Activated CD4-positive, alpha-beta T cell treated with anti-CD3 and anti-CD28 coated beads, Interleukin-2, Interleukin-4, amounts not matched to agents 100 ng/mL and 50 ng/mL, durations not matched to agents 16 hours and 8 hours (primary cell): ENCODE results near the gene AKR1C3.
"Not testable (repeated sequence)": the region's sequence is repeated elsewhere in the genome, so short reads cannot be mapped to it uniquely, and the experiment has no call there.

ENCODE experiments used
- DNase-seq: peaks from one replicate; pipeline ENCODE4 v3.0.0-alpha.2; 2020; ENCODE audit warnings: low spot score

The AKR1C3 gene

DNA sequence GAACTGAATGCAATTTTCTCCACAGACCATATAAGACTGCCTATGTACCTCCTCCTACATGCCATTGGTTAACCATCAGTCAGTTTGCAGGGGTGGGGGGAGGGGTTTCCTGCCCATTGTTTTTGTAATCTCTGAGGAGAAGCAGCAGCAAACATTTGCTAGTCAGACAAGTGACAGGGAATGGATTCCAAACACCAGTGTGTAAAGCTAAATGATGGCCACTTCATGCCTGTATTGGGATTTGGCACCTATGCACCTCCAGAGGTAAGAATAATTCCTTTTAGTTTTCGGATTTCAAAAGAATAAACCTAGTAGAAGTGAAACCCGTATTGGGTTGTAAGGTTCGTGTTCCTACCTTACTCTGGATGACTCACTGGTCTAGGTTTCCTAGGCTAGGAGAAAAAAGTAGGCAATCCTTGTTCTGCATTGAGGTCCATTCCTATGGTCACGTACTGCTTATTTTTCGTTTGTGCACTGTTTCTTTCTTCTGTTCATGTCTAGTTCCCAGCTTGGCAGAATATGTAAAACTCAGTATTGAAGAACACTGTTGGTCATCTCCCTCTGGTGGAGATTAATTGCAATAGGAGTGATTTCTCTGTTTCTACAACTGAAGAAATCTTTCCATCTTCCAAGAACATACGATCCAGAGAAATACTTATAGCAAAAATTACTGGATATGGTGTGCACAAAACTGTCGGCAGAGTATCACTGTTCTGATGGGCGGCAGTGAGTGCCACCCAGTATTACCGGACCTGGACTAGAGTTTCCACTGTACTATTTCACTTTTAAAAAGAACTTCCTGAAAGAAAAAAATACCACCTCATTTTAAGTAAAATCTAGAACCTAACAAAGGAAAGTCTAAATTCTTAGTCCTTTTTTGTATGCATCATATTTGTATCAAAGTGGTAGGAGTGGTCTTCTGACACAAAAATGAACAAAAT is at the start of gene AKR1C3:
TSS of gene AKR1C3 (plus strand) at position 150 of the 941 bp plus-strand sequence. CDS start at position 181, 31 bp downstream.
- DNase-seq = peak; percentile 11

DNA sequence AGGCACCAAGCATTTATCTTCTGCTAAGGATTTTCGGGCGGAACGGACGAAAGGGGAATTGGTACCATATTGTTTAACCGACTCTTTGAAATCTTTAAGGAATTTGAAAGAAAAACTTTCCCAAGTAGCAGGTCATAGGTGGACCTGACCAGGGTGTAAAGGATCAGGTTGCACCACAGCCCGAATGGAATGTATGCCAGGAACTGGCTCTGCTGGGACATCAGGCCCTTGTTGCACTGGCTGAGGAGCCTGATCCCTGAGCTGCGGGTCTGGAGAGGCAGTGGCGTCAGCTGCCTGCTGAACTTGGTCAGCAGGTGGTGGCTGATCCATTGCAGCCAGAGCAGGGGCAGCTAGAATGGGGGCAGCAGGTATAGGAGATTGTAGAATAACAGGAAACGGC is 49.1 kb upstream of the AKR1C3 start:
- no peak for DNase-seq

DNA sequence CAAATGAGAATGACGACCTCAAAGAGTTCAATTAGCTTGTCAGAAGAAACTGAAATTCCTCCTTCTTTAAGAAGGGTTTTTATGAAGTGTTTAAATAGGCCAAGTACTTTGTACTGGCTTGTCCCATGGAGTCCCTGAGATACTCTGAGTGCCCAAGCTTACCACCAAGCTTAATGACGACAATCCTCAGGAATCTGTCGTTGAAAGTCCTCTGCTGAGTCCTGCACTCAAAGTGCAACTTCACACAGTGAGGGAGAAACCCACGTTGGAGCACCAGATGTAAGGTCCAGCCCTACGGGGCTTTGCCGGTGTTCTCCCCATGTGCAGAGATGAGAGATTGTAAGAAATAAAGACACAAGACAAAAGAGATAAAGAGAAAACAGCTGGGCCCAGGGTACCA is 47.8 kb upstream of the AKR1C3 start:
- no peak for DNase-seq

DNA sequence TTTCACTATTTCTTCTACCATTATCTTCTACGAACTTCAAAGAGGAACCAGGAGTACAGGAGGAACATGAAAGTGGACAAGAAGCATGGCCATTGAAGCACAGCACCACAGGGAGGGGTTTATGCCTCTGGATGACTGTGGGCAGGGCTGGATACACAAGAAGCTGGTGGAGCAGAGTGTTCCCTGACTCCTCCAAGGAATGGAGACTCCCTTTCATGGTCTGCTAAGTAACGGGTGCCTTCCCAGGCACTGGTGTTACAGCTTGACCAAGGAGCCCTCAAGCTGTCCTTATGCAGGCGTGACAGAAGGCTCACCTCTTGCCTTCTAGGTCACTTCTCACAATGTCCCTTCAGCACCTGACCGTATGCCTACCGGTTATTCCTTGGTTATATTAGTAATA is 47.2 kb upstream of the AKR1C3 start:
- not testable (repeated sequence) for DNase-seq

DNA sequence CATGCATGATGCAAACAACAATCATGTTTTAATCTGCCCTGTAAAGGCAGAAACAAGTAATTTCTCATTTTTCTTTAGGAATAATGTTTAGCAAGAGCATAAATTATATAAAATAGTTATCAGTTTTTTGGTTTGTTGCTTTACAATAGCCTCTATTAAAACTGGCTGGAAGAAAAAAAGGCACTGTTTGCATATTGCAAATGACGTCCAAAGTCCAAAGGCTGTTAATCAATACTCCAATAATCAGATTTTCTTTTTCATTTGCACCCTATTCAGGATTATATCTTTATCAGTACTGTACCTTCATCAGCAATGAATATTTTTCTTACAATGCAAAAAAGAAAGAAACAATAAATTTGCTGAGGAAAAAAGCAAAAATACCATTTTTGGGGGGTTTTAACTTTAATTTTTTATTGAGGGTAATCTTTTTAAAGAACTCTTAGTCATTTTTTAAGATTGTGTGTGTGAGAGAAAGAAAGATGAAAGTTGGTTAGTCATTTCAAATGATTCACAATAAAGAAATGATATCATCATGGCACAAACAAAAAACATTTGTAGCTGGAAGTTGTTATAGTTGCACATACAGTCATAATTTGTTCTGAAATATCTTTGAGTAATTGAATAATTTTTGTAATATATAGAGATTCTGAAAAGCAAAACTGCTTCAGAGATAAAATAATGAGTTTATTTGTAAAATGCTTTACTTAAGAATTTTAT is 46.1 kb upstream of the AKR1C3 start:
- DNase-seq = peak; percentile 9

DNA sequence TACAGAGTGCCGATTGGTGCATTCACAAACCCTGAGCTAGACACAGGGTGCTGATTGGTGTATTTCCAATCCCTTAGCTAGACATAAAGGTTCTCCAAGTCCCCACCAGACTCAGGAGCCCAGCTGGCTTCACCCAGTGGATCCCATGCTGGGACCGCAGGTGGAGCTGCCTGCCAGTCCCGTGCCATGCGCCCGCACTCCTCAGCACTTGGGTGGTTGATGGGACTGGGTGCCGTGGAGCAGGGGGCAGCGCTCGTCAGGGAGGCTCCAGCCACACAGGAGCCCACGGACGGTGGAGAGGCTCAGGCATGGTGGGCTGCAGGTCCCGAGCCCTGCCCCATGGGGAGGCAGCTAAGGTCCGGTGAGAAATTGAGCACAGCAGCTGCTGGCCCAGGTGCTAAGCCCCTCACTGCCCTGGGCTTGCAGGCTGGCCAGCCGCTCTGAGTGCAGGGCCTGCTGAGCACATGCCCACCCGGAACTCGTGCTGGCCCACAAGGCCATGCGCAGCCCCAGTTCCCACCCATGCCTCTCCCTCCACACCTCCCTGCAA is 41.2 kb upstream of the AKR1C3 start:
- not testable (repeated sequence) for DNase-seq

DNA sequence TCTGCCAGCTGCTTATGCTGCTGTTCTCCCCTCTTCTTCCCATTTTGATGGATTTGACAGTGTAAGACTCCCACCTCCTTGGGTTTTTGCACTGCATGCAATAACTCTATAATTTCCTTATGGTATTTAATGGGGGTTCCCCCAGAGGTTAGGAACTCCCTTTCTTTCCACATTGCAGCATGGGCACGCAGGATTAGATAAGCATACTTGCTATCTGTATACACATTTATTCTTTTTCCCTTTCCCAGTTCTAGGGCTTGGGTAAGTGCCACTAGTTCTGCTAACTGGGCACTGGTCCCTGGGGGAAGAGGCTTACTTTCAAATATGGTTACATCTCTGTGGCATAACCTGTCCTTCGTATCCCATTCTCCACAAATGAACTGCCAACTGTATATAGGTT is 39.4 kb upstream of the AKR1C3 start:
- not testable (repeated sequence) for DNase-seq

DNA sequence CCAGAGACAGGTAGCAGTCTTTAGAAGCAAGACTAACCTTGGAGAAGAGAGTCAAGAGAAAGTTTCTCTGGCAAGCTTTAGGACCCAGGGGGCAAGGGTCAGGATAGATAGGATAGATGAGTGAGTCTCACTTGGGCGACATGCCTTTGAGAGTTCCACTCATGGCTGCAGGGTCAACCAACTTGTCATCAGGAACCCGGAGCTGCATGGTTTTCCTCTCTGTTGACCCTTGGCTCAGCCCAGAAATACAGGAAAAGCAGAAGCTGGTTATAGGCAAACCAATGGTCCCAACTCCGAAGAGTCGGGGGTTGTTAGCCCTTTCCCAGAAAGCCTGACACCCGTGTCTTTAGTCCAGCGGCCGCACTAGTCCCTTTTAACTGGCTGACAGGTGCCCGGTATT is 34.9 kb upstream of the AKR1C3 start:
- not testable (repeated sequence) for DNase-seq

DNA sequence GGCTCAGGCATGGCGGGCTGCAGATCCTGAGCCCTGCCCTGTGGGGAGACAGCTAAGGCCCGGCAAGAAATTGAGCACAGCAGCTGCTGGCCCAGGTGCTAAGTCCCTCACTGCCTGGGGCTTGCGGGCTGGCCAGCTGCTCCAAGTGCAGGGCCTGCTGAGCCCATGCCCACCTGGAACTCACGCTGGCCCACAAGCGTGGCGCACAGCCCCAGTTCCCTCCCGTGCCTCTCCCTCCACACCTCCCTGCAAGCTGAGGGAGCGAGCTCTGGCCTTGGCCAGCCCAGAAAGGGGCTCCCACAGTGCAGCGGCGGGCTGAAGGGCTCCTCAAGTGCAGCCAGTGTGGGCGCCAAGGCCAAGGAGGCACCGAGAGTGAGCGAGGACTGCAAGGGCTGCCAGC is 33.4 kb upstream of the AKR1C3 start:
- DNase-seq = not testable (repeated sequence)

DNA sequence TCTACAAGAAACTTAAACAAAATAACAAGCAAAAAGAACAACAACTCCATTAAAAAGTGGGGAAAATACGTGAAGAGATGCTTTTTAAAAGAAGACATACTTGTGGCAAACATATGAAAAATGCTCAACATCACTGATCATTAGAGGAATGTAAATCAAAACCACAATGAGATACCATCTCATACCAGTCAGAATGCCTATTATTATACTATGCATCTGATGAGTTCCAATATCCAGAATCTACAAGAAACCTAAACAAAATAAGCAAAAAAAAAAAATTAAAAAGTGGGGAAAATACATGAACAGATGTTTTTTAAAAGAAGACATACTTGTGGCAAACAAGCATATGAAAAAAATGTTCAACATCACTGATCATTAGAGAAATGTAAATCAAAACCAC is 29.6 kb upstream of the AKR1C3 start:
- DNase-seq = no peak

DNA sequence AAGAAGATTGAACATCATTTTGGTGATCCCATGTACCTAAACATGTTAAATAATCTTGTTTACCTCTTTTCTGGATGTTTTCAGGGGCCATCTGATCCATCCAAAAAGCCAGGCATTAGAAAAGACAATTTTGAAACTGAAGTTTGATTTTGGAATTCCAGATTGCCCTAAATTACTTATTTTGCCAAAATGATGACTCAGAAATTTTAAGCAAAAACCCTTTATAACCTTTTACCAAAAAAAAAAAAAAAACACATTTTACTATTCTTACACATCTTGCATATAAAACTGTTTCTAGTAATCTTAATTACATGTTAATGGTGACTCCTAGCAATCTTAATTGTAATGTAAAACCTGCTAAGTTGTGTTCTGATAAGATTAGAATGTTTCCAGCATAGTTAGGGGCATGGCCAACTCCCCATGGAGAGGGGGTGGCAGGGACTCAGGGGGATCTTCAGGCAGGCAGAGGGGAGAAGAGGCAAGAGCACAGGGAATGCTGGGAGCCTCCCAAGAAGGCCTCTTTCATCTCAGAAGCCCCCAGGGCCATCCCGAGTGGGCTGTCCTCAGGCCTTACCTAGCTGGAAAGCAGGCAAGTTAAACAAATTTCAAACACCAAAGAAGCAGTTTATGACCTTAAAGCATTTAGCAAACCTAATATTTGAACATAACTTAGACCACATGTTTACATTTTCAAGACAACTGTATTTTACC is 25.8 kb upstream of the AKR1C3 start:
- no peak for DNase-seq

DNA sequence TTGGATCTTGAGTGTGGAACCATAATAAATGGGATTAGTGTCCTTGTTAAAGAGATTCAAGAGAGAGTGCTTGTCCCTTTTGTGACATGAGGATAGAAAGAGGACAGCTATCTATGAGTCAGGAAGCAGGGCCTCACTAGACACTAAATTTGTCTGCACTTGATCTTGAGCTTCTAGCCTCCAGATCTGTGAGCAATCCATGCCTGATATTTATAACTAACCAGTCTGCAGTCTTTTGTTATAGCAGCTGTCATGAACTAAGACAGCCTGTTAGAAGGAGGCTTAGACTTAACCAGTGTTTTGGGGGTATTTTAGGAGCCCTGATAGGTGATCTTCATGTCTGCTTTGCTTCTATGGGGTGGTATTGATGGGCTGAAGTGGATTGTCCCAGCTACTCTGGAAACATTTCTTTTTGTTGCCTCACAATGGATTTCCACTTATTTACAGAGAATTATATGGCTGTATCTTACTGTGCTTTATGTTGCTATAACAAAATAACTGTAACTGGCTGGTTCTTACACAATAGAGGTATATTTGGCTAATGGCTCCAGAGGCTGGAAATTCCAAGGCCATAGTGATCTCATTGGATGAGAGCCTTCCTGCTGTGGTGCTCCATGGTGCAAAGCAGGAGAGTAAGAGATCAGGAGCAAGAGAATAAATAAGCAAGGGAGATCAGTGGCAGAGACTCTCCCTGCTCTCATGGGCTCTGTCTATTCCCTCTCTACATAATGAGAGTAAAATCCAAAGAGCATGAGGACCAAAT is 23.4 kb upstream of the AKR1C3 start:
- no peak for DNase-seq

DNA sequence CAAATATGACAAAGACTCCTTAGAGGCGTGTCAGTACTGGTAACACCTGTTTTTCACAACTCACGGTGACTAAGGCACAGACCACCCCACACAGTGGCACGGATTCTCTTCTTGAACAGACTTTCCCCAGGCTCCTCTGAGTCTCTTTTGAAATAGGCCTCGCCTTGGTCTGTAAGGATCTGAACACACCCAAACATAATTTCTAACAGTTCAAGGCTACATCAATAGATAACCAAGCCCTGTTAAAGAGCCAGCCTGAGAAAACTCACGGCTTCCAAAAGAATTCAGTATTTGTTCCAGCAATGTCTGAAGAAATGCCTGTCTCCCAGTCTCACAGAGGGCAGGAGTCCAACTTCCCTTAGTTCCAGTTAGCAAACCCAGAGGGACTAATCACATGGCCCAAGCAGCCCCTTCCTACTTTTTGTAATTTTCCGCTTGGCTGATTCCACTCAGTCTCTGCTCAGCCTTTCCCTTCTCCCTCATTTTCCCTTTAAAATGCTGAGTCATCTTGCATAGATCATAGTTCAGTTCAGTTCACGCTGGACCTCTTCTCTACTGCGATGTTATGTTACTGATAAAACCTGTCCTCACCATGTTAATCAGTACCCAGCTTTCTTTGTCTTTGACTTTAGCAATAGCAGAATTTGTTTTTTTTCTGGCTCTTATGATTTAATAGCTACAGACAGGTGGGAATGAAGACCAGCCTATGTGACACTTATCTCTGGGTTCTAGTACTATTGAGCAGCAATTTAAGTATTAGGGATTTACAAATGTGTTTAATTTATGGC is 22.6 kb upstream of the AKR1C3 start:
- DNase-seq = no peak

DNA sequence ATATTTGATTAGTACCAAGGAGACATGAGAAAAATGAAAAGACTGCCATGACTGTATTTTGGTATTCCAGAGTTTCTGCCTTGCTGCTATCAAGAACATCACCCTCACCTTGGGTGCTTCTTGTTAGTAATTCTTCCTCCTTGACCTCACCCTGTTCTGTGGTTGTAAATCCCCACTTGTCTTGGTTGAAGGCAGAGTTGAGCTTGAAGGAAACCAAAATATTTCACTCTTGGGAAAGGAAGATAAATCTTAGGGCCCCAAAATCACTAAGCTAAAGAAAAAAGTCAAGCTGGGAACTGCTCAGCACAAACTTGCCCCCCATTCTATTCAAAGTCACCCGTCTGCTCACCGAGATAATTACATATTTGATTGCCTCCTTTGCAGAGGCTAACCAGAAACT is 20.6 kb upstream of the AKR1C3 start:
- DNase-seq = no peak

DNA sequence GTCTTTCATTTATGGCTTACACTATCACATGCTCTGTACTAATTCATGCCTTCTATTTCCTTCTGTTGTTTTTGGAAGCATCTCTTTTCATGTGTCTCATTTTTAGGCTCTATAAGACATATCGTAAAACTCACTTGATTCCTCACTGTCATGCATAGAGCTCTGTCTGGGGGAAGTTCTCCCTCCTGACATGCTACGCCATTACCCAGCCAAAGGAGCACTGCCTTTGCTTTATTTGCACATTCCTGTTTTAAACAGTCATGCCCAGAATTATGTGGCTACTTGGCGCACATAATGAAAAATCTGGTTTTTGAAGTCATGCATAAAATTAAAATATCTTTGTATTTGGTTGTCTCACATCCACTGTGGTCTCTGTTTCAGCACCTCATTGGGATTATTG is 17.6 kb upstream of the AKR1C3 start:
- no peak for DNase-seq

DNA sequence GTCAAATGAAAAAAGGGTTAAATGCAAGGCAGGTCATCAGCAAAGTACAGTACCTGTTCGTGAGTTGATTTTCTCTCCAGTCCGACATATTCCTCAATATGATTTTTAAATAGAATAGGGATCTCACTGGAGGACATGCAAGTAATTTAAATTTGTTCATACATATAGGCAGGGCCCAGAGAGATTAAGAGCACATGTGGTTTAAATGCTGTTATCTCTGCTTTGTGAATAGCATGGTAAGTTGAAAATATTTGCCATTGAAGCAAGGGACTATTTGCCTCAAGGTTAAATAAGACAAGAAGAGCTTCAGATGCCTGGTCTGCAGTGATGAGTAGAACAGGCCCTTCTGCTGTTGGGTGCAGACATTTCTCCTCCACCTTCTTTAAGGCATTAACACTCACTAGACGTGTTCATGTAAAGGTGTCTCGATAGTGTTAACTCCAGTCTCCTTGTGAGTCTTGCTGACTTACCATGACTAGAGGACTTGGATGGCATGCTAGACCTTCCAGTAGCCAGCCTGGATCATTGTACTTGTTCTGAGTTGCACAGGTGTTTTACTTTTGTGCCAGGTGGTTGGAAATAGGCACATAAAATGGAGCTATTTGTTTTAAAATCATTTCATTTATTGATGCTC is 15.6 kb upstream of the AKR1C3 start:
- no peak for DNase-seq

DNA sequence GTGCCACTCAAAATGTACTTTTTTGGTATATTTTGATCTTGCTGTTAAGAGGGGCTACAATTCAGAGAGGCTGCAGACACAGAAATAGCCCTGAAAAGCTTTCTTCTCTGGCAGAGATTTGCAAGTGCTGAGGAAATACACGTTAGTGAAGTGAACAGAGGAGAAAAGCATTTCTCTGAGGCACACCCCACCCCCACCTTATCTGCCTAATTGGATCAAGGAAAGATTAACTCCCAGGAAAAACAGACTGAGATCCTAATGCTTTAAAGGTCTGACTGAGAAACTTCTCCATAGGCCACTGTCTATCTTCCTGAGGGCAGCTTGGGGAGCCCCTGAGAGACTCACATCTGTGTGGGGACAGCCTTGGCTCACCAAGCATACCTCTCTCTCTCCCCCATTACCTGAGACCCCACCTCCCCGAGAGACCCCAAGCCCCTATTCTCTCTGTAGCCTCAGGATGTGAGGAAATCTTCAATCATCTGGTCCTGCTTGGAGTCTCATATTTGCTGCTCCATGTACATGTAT is 14.8 kb upstream of the AKR1C3 start:
- no peak for DNase-seq

DNA sequence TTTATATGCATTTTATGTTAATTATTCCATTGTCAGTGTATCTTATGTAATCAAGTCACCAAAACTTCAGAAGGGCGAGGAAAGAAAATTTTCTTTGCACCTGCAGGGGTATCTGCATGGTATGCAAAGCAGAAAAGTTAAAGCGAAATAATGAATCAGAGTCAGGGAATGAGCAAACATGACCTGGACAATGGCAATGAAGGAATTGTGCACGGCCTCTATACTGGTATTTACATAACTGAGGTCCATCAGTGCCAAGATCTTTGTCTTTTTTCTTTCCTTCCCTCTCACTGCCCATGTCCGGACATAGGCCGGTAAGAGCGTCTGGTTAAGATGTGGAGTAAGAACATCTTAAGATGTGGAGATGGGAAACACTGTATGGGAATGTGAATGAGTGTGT is 14.4 kb upstream of the AKR1C3 start:
- no peak for DNase-seq

DNA sequence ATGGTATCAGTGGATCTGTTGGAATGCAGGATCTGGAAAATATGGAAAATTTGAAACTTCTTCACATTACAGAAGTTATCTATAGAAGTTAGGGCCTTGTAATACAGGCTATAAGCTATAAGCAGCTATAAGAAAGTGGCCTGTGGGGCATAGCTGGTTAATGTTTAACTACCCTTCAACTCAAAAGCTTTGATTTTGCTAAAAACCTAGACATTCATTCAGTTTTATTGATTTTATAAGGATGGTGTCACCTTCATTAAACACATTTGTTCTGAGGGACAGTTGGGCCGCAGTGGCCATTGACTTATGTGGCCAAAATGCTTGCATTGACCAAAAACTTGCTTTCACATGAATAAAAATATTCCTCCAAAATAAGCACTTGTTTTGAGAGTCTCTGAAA is 13.1 kb upstream of the AKR1C3 start:
- no peak for DNase-seq

DNA sequence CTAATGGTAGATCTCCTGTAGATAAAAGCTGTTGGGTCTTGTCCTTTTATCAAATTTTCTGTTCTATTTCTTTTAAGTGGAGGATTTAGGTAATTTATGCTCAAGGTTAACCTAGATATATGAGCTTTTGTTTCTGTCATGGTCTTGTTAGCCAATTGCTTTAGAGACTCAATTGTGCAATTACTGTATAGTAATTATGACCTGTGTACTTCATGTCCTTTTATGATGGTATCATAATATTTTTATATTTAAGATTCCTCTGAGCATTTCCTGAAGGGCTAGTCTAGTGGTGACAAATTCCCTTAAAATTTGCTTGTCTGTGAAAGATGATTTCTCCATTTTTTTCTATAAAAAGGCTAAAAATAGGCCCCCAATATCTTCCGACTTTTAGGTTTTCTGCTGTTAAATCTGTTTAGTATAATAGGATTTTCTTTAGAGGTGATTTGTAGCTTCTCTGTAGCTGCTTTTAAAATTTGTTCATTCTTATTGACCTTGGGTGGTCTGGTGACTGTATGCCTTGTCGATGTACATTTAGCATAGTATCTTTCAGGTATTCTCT is 5.4 kb upstream of the AKR1C3 start:
- DNase-seq = no peak
